Measurements from ENCODE around the gene MCUB. TPM values are rescaled to one million over a fixed set of nuclear protein-coding genes. Genes with fewer than 3 reads are reported as not detected.

MCUB gene
- total and polyA plus RNA-seq, 2 of the 13 experiments (the other 11 are each of a cell fraction or from before 2014, with no cell fraction given): 0.95 to 2.2 TPM

DNA sequence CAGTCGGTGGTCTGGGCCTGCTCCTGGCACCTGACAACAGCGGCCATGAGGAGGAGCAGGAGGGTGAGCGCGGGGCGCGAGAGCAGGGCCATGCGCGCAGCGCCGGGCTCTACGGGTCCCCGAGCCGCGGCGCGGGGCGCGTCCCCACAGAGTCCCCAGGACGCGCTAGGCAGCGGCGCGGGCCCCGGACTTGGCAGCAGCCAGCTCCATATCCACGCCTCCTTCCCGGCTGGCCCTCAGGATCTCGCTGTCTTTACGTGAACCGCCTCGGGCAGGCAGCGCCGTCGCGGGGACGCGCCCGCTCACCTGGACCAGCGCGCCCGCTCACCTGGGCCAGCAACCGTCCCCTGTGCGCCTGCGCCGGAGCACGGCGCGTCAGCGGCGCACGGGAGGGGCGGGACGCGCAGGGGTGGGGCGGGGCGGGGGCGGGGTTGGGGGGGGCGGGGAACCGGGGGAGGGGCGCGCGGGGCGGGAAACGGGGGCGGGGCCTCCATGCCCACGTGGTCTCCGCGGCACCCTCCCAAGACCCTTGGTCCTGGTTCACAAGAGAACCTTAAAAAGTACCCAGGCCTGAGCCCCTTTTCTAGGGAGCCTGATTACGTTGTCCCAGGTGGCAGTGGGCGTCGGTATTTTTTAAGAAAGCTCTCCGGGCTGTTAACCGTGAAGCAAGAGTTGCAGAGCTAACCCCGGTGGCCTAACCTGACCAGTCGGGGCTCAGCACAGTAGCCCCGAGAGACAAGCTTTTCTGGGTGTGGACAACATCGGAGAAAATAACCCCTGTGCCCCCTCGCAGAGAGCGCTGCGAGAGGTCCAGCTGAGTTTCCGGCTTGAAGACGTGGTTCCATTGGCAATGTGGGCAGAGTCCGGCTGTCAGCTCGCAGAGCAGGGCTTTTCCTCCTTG lies 169.9 kb downstream of the MCUB start, which contains the start of gene PLA2G12A (continued):
- TF ChIP-seq, protein P1, sequence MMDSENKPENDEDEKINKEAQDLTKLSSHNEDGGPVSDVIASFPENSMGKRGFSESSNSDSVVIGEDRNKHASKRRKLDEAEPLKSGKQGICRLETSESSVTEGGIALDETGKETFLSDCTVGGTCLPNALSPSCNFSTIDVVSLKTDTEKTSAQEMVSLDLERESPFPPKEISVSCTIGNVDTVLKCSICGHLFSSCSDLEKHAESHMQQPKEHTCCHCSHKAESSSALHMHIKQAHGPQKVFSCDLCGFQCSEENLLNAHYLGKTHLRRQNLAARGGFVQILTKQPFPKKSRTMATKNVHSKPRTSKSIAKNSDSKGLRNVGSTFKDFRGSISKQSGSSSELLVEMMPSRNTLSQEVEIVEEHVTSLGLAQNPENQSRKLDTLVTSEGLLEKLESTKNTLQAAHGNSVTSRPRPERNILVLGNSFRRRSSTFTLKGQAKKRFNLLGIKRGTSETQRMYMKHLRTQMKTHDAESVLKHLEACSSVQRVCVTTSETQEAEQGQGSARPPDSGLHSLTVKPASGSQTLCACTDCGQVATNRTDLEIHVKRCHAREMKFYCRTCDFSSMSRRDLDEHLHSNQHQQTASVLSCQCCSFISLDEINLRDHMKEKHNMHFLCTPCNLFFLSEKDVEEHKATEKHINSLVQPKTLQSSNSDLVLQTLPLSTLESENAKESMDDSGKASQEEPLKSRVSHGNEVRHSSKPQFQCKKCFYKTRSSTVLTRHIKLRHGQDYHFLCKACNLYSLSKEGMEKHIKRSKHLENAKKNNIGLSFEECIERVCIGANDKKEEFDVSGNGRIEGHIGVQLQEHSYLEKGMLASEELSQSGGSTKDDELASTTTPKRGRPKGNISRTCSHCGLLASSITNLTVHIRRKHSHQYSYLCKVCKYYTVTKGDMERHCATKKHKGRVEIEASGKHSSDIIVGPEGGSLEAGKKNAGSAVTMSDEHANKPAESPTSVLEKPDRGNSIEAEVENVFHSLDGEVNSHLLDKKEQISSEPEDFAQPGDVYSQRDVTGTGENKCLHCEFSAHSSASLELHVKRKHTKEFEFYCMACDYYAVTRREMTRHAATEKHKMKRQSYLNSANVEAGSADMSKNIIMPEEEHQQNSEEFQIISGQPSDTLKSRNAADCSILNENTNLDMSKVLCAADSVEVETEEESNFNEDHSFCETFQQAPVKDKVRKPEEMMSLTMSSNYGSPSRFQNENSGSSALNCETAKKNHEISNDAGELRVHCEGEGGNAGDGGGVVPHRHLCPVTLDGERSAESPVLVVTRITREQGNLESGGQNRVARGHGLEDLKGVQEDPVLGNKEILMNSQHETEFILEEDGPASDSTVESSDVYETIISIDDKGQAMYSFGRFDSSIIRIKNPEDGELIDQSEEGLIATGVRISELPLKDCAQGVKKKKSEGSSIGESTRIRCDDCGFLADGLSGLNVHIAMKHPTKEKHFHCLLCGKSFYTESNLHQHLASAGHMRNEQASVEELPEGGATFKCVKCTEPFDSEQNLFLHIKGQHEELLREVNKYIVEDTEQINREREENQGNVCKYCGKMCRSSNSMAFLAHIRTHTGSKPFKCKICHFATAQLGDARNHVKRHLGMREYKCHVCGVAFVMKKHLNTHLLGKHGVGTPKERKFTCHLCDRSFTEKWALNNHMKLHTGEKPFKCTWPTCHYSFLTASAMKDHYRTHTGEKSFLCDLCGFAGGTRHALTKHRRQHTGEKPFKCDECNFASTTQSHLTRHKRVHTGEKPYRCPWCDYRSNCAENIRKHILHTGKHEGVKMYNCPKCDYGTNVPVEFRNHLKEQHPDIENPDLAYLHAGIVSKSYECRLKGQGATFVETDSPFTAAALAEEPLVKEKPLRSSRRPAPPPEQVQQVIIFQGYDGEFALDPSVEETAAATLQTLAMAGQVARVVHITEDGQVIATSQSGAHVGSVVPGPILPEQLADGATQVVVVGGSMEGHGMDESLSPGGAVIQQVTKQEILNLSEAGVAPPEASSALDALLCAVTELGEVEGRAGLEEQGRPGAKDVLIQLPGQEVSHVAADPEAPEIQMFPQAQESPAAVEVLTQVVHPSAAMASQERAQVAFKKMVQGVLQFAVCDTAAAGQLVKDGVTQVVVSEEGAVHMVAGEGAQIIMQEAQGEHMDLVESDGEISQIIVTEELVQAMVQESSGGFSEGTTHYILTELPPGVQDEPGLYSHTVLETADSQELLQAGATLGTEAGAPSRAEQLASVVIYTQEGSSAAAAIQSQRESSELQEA (CRISPR knock-in tag; IDR thresholded peaks at IDR 0.05; ENCODE audit: not compliant biosample characterization): no peak
- TF ChIP-seq PITX1 (CRISPR knock-in tag; IDR thresholded peaks at IDR 0.05) (no peak), ZNF160 (CRISPR knock-in tag; IDR thresholded peaks at IDR 0.05) (no peak), ZNF891 (CRISPR knock-in tag; IDR thresholded peaks at IDR 0.05) (0 out of 2 replicates have a peak, but pooled peaks have one; percentile 73), ZNF331 (CRISPR knock-in tag; IDR thresholded peaks at IDR 0.05) (no peak; the same call in 1 of the 2 replicates), KDM5A (IDR thresholded peaks at IDR 0.05; ENCODE audit: borderline replicate concordance, low read length) (no peak), TAF15 (IDR thresholded peaks at IDR 0.05; ENCODE audit: low read depth, low read length, poor library complexity, severe bottlenecking) (peak; percentile 82), AGO1 (IDR thresholded peaks at IDR 0.05; ENCODE audit: low read depth, low read length, poor library complexity, severe bottlenecking) (peak; percentile 84), TGIF2 (CRISPR knock-in tag; IDR thresholded peaks at IDR 0.05) (no peak), ONECUT2 (CRISPR knock-in tag; IDR thresholded peaks at IDR 0.05) (no peak), POGZ (CRISPR knock-in tag; IDR thresholded peaks at IDR 0.05) (peak; percentile 49; the same call in 1 of the 2 replicates), ZMYM2 (CRISPR knock-in tag; IDR thresholded peaks at IDR 0.05) (no peak), ZNF546 (CRISPR knock-in tag; conservative IDR thresholded peaks at IDR 0.05) (no peak), SMARCC2 (IDR thresholded peaks at IDR 0.05) (no peak), NFIC (IDR thresholded peaks at IDR 0.05; ENCODE audit: low read length) (no peak), PHF8 (CRISPR knock-in tag; IDR thresholded peaks at IDR 0.05) (peak; percentile 74), HNF4G (IDR thresholded peaks at IDR 0.05; ENCODE audit: borderline replicate concordance, low read depth, low read length) (no peak), HNF4G (CRISPR knock-in tag; IDR thresholded peaks at IDR 0.05; ENCODE audit: borderline replicate concordance, low read depth) (no peak), MIER3 (CRISPR knock-in tag; IDR thresholded peaks at IDR 0.05; ENCODE audit: borderline replicate concordance) (no peak), ZBTB42 (CRISPR knock-in tag; IDR thresholded peaks at IDR 0.05) (no peak)
- TF ChIP-seq, protein P2, sequence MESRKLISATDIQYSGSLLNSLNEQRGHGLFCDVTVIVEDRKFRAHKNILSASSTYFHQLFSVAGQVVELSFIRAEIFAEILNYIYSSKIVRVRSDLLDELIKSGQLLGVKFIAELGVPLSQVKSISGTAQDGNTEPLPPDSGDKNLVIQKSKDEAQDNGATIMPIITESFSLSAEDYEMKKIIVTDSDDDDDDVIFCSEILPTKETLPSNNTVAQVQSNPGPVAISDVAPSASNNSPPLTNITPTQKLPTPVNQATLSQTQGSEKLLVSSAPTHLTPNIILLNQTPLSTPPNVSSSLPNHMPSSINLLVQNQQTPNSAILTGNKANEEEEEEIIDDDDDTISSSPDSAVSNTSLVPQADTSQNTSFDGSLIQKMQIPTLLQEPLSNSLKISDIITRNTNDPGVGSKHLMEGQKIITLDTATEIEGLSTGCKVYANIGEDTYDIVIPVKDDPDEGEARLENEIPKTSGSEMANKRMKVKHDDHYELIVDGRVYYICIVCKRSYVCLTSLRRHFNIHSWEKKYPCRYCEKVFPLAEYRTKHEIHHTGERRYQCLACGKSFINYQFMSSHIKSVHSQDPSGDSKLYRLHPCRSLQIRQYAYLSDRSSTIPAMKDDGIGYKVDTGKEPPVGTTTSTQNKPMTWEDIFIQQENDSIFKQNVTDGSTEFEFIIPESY (CRISPR knock-in tag; IDR thresholded peaks at IDR 0.05): no peak
